ENCODE results near the gene CIAO2A. TPM values are rescaled to one million over a fixed set of nuclear protein-coding genes. Genes with fewer than 3 reads are reported as not detected.
"Not testable (repeated sequence)": the region's sequence is repeated elsewhere in the genome, so short reads cannot be mapped to it uniquely, and the experiment has no call there.

CIAO2A gene
- total RNA-seq, 2 experiments from 2014 or later = 67.3 to 77.7 TPM

GRCh38 chr15:64127521-64128270 is 34.1 kb upstream of the CIAO2A start:
- H3K36me3 Mint-ChIP-seq (ENCODE audit: low read depth) = peaks cover 60% of the 10 kb centered on the region
- CTCF ChIA-PET = interaction anchor here (0.6 kb wide), 2 partner anchors 471 to 476 kb away, joined by 3 to 4 read pairs; no protein-coding TSS in a partner anchor
- POLR2A ChIA-PET = no interaction called here
- H3K4me1 Mint-ChIP-seq = peaks cover 4% of the 10 kb centered on the region
- H3K27me3 Mint-ChIP-seq = no peaks in the 10 kb centered on the region
- H3K9me3 Mint-ChIP-seq = no peaks in the 10 kb centered on the region
- no peak overlapping the region for H3K4me3 Mint-ChIP-seq
- DNase-seq = no peak
- H3K27ac Mint-ChIP-seq = no peak overlapping the region

GRCh38 chr15:64125978-64126377 is 32.3 kb upstream of the CIAO2A start:
- POLR2A ChIA-PET = no interaction called here
- no peak overlapping the region for H3K27ac Mint-ChIP-seq
- CTCF ChIA-PET = interaction anchor here (1.1 to 2.1 kb wide), 2 partner anchors 16 to 23 kb away, joined by 3 to 5 read pairs; no protein-coding TSS in a partner anchor

GRCh38 chr15:64122936-64123351 is 29.3 kb upstream of the CIAO2A start:
- peaks cover 3% of the 10 kb centered on the region for H3K4me1 Mint-ChIP-seq
- ChIA-PET POLR2A (no interaction called here), CTCF (interaction anchor here (0.8 to 1.2 kb wide), 2 partner anchors 15 to 19 kb away, joined by 3 read pairs; no protein-coding TSS in a partner anchor)

More at GRCh38 chr15:64125978-64126377, 32.3 kb upstream of the CIAO2A start:
- H3K4me3 Mint-ChIP-seq = no peak overlapping the region
- no peak for DNase-seq
- no peaks in the 10 kb centered on the region for H3K9me3 Mint-ChIP-seq
- H3K36me3 Mint-ChIP-seq (ENCODE audit: low read depth) = peaks cover 47% of the 10 kb centered on the region
- peaks cover 4% of the 10 kb centered on the region for H3K4me1 Mint-ChIP-seq
- no peaks in the 10 kb centered on the region for H3K27me3 Mint-ChIP-seq

GRCh38 chr15:64122444-64122843 is 28.8 kb upstream of the CIAO2A start:
- Mint-ChIP-seq H3K27ac (no peak overlapping the region), H3K9me3 (no peaks in the 10 kb centered on the region), H3K4me1 (no peaks in the 10 kb centered on the region), H3K36me3 (ENCODE audit: low read depth) (peaks cover 47% of the 10 kb centered on the region), H3K4me3 (no peak overlapping the region), H3K27me3 (no peaks in the 10 kb centered on the region)
- ChIA-PET CTCF (interaction anchor here (0.8 to 1.2 kb wide), 2 partner anchors 15 to 20 kb away, joined by 3 read pairs; no protein-coding TSS in a partner anchor), POLR2A (no interaction called here)
- no peak for DNase-seq

More at GRCh38 chr15:64122936-64123351, 29.3 kb upstream of the CIAO2A start:
- Mint-ChIP-seq H3K9me3 (no peaks in the 10 kb centered on the region), H3K36me3 (ENCODE audit: low read depth) (peaks cover 49% of the 10 kb centered on the region), H3K27ac (no peak overlapping the region), H3K4me3 (no peak overlapping the region), H3K27me3 (no peaks in the 10 kb centered on the region)
- no peak for DNase-seq

GRCh38 chr15:64121614-64122013 is 28.0 kb upstream of the CIAO2A start:
- Mint-ChIP-seq H3K9me3 (no peaks in the 10 kb centered on the region), H3K4me3 (no peak overlapping the region), H3K27ac (no peak overlapping the region), H3K36me3 (ENCODE audit: low read depth) (peaks cover 41% of the 10 kb centered on the region), H3K27me3 (no peaks in the 10 kb centered on the region), H3K4me1 (no peaks in the 10 kb centered on the region)
- POLR2A ChIA-PET = no interaction called here
- CTCF ChIA-PET = interaction anchor here (0.6 to 1.2 kb wide), 2 partner anchors 20 to 1274 kb away, joined by 3 to 7 read pairs; no protein-coding TSS in a partner anchor
- no peak for DNase-seq

GRCh38 chr15:64120322-64120721 is 26.7 kb upstream of the CIAO2A start:
- H3K4me3 Mint-ChIP-seq, H3K9me3 Mint-ChIP-seq, POLR2A ChIA-PET, H3K27ac Mint-ChIP-seq, H3K4me1 Mint-ChIP-seq, H3K27me3 Mint-ChIP-seq, DNase-seq: not testable (repeated sequence)
- H3K36me3 Mint-ChIP-seq (ENCODE audit: low read depth) = peaks cover 44% of the 10 kb centered on the region
- CTCF ChIA-PET = interaction anchor here (0.7 to 1.9 kb wide), 5 partner anchors 9 to 1151 kb away, joined by 3 to 5 read pairs (median 4); partner anchors contain the start of gene CIAO2A

- ChIA-PET POLR2A (no interaction called here), CTCF (interaction anchor here (1.4 to 2.2 kb wide), 2 partner anchors 13 to 17 kb away, joined by 3 to 6 read pairs; no protein-coding TSS in a partner anchor)
Measured at GRCh38 chr15:64117759-64118487, 24.3 kb upstream of the CIAO2A start.

GRCh38 chr15:64112904-64113303 is 19.3 kb upstream of the CIAO2A start:
- Mint-ChIP-seq H3K4me1 (peaks cover 32% of the 10 kb centered on the region), H3K27me3 (no peaks in the 10 kb centered on the region), H3K27ac (no peak overlapping the region), H3K4me3 (no peak overlapping the region), H3K9me3 (no peaks in the 10 kb centered on the region), H3K36me3 (ENCODE audit: low read depth) (peaks cover 28% of the 10 kb centered on the region)
- ChIA-PET POLR2A (no interaction called here), CTCF (interaction anchor here (2.1 kb wide), 1 partner anchor 40 kb away, joined by 8 read pairs; no protein-coding TSS in a partner anchor)
- DNase-seq = no peak

More at GRCh38 chr15:64117759-64118487, 24.3 kb upstream of the CIAO2A start:
- Mint-ChIP-seq H3K4me3 (no peak overlapping the region), H3K9me3 (no peaks in the 10 kb centered on the region), H3K36me3 (ENCODE audit: low read depth) (peaks cover 50% of the 10 kb centered on the region), H3K4me1 (peaks cover 4% of the 10 kb centered on the region), H3K27me3 (no peaks in the 10 kb centered on the region), H3K27ac (peak overlapping the region; percentile 57)
- no peak for DNase-seq

- peaks cover 26% of the 10 kb centered on the region for H3K36me3 Mint-ChIP-seq (ENCODE audit: low read depth)
- CTCF ChIA-PET = interaction anchor here (1.5 to 2.1 kb wide), 3 partner anchors 8 to 40 kb away, joined by 5 to 8 read pairs (median 6); no protein-coding TSS in a partner anchor
- no peak overlapping the region for H3K4me3 Mint-ChIP-seq
- no peaks in the 10 kb centered on the region for H3K9me3 Mint-ChIP-seq
- POLR2A ChIA-PET = no interaction called here
- no peaks in the 10 kb centered on the region for H3K27me3 Mint-ChIP-seq
- H3K27ac Mint-ChIP-seq = no peak overlapping the region
- H3K4me1 Mint-ChIP-seq = peaks cover 32% of the 10 kb centered on the region
- no peak for DNase-seq
Measured at GRCh38 chr15:64112073-64112772, 18.6 kb upstream of the CIAO2A start.

GRCh38 chr15:64111679-64112050 is 18.0 kb upstream of the CIAO2A start:
- ChIA-PET POLR2A (no interaction called here), CTCF (interaction anchor here (1.5 to 2.1 kb wide), 3 partner anchors 8 to 41 kb away, joined by 5 to 8 read pairs (median 6); no protein-coding TSS in a partner anchor)
- Mint-ChIP-seq H3K36me3 (ENCODE audit: low read depth) (peaks cover 24% of the 10 kb centered on the region), H3K27me3 (no peaks in the 10 kb centered on the region), H3K27ac (no peak overlapping the region), H3K4me3 (no peak overlapping the region), H3K9me3 (no peaks in the 10 kb centered on the region), H3K4me1 (peaks cover 32% of the 10 kb centered on the region)
- DNase-seq = no peak

- POLR2A ChIA-PET = no interaction called here
- peaks cover 20% of the 10 kb centered on the region for H3K36me3 Mint-ChIP-seq (ENCODE audit: low read depth)
Measured at GRCh38 chr15:64110950-64111678, 17.5 kb upstream of the CIAO2A start.

More at GRCh38 chr15:64110950-64111678, 17.5 kb upstream of the CIAO2A start:
- no peaks in the 10 kb centered on the region for H3K9me3 Mint-ChIP-seq
- no peak for DNase-seq
- H3K27ac Mint-ChIP-seq = peak overlapping the region; percentile 76
- H3K4me1 Mint-ChIP-seq = peaks cover 32% of the 10 kb centered on the region
- CTCF ChIA-PET = interaction anchor here (1.5 to 2.1 kb wide), 3 partner anchors 9 to 42 kb away, joined by 5 to 8 read pairs (median 6); no protein-coding TSS in a partner anchor
- no peaks in the 10 kb centered on the region for H3K27me3 Mint-ChIP-seq
- no peak overlapping the region for H3K4me3 Mint-ChIP-seq
